PFSK-1 (cell line): ENCODE measurements around the gene S1PR4.

Experiments
- FOXP2 ChIP-seq: optimal IDR thresholded peaks from 2 replicates; pipeline ENCODE3; 2011; ENCODE audit warnings: borderline replicate concordance, control low read depth, inconsistent platforms; ENCODE audit not compliant: insufficient read depth; ENCODE audit errors: extremely low read length, extremely low read depth
- POLR2AphosphoS5 ChIP-seq: IDR thresholded peaks from 2 replicates; pipeline ENCODE4 v1.6.1; 2012; ENCODE audit warnings: low read depth, mild to moderate bottlenecking, control low read depth, low read length, moderate library complexity
- REST ChIP-seq, 2 experiments: IDR thresholded peaks; 2 replicates each; pipeline versions ENCODE4 v1.6.1 to v1.8.0; 2011 to 2012; ENCODE audit warnings: low read depth in 2 of 2, low read length in 2 of 2, control low read depth in 1 of 2, inconsistent platforms in 1 of 2, mild to moderate bottlenecking in 1 of 2, moderate library complexity in 1 of 2; ENCODE audit not compliant: insufficient read depth in 1 of 2
- SIN3A ChIP-seq: IDR thresholded peaks from 2 replicates; pipeline ENCODE4 v1.6.1; 2012; ENCODE audit warnings: mild to moderate bottlenecking, low read length, moderate library complexity, borderline replicate concordance; ENCODE audit not compliant: insufficient read depth
- TAF1 ChIP-seq: IDR thresholded peaks from 2 replicates; pipeline ENCODE4 v1.6.1; 2012; ENCODE audit warnings: low read length, control low read depth, borderline replicate concordance; ENCODE audit not compliant: insufficient read depth

Gene S1PR4

GRCh38 chr19:3176715-3177501 lies 1.7 kb upstream of the S1PR4 start:
- no peak for TF ChIP-seq POLR2AphosphoS5
- no peak for TF ChIP-seq TAF1
- TF ChIP-seq FOXP2, result no peak
- no peak for TF ChIP-seq REST (IDR thresholded peaks at IDR 0.05; ENCODE audit: insufficient read depth in 1 of 2, low read depth in 2 of 2, low read length in 2 of 2)
- TF ChIP-seq SIN3A, result no peak

- TF ChIP-seq FOXP2, result no peak
- no peak for TF ChIP-seq REST (IDR thresholded peaks at IDR 0.05; ENCODE audit: insufficient read depth in 1 of 2, low read depth in 2 of 2, low read length in 2 of 2)
- TF ChIP-seq POLR2AphosphoS5, result no peak
- TF ChIP-seq SIN3A, result no peak
- no peak for TF ChIP-seq TAF1
Observed at GRCh38 chr19:3178973-3179738, 587 bp downstream of the S1PR4 start.

GRCh38 chr19:3179739-3180293 lies 1.2 kb downstream of the S1PR4 start:
- TF ChIP-seq REST (IDR thresholded peaks at IDR 0.05; ENCODE audit: insufficient read depth in 1 of 2, low read depth in 2 of 2, low read length in 2 of 2) (no peak), POLR2AphosphoS5 (no peak), TAF1 (no peak), SIN3A (no peak), FOXP2 (no peak)

- TF ChIP-seq FOXP2 (no peak), REST (IDR thresholded peaks at IDR 0.05; ENCODE audit: insufficient read depth in 1 of 2, low read depth in 2 of 2, low read length in 2 of 2) (no peak), SIN3A (no peak), POLR2AphosphoS5 (no peak), TAF1 (no peak)
Observed at GRCh38 chr19:3183721-3184641, 5.4 kb downstream of the S1PR4 start.
